HepG2 (cell line): ENCODE results near the gene IDH3G. TPM values are rescaled to one million over a fixed set of nuclear protein-coding genes. Genes with fewer than 3 reads are reported as not detected.
"Not testable (repeated sequence)": the region's sequence is repeated elsewhere in the genome, so short reads cannot be mapped to it uniquely, and the experiment has no call there.

Experiments
- ATAC-seq: fragments of 200-7000 bp; cut with Tn5 transposase; 3 replicates; pipeline ENCODE4 v1.9.1; 2020; ENCODE audit warnings: mild to moderate bottlenecking, moderate library complexity
- BruUV-seq: library from RNA; stranded (reverse); fragments of 400-500 nt; replicated peaks from 2 replicates; lab custom pipeline; 2021; lab: Mats Ljungman, UMichigan
- CTCF ChIA-PET: fragments of 300-600 bp; formaldehyde crosslinking; extraction: SDS; loops from one replicate; lab custom pipeline; 2021; ENCODE audit warnings: low total read pairs, inconsistent platforms, low intra/inter-chr PET ratio; lab: Yijun Ruan, JAX
- POLR2A ChIA-PET: fragments of 350-600 bp; sonication (Branson Sonifier 250); formaldehyde crosslinking; loops from one replicate; lab custom pipeline; 2020; ENCODE audit warnings: antibody characterized with exemption, inconsistent platforms; lab: Yijun Ruan, JAX
- DNase-seq: peaks from one replicate; pipeline ENCODE4 v3.0.0-alpha.2; 2015; ENCODE audit warnings: low spot score
- FAIRE-seq: peaks from 3 replicates; lab custom pipeline; 2011; peaks lifted over from hg19 to GRCh38; lab: Jason Lieb, UNC
- H2AFZ ChIP-seq: one replicate; pipeline ENCODE4 v1.6.1; 2011; ENCODE audit warnings: low read length, inconsistent platforms
- H3K27ac ChIP-seq: fragments of 300-600 bp; 3 replicates; pipeline ENCODE4 v1.8.0; 2011; ENCODE audit warnings: mixed run types, mild to moderate bottlenecking, mixed read lengths, low read length, inconsistent platforms; ENCODE audit not compliant: insufficient read depth; ENCODE audit errors: extremely low read length
- H3K27me3 ChIP-seq, 2 experiments: fragments of 200-600 bp in 1 of 2; 2 replicates in 1 of 2; 3 replicates in 1 of 2; pipeline versions ENCODE4 v1.6.0 to v1.8.0; 2011; ENCODE audit warnings: low read length in 2 of 2, mild to moderate bottlenecking in 2 of 2, moderate library complexity in 2 of 2, inconsistent platforms in 1 of 2; ENCODE audit not compliant: insufficient read depth in 2 of 2, control insufficient read depth in 1 of 2
- H3K36me3 ChIP-seq, 2 experiments: fragments of 200-600 bp in 1 of 2; replicated peaks in 1 of 2; 2 replicates in 1 of 2; 3 replicates in 1 of 2; pipeline versions ENCODE4 v1.5.1 to v1.8.0; 2011; ENCODE audit warnings: low read length in 2 of 2, inconsistent platforms in 1 of 2; ENCODE audit not compliant: insufficient read depth in 2 of 2, control insufficient read depth in 1 of 2
- H3K4me1 ChIP-seq: 2 replicates; pipeline ENCODE4 v1.5.1; 2012; ENCODE audit warnings: low read length, inconsistent platforms; ENCODE audit not compliant: insufficient read depth
- H3K4me2 ChIP-seq: 2 replicates; pipeline ENCODE4 v1.6.0; 2011; ENCODE audit warnings: low read depth, low read length, inconsistent platforms
- H3K4me3 ChIP-seq, 3 experiments: fragments of 200-600 bp in 1 of 3; sonication (generic), shearing (Covaris generic) in 1 of 3; replicated peaks in 1 of 3; 2 replicates each; pipeline ENCODE4 v1.5.1; 2011 to 2016; ENCODE audit warnings: low read length in 3 of 3, inconsistent platforms in 2 of 3, low read depth in 2 of 3, mild to moderate bottlenecking in 2 of 3, control low read depth in 1 of 3, mixed read lengths in 1 of 3; ENCODE audit not compliant: insufficient read depth in 1 of 3
- H3K79me2 ChIP-seq: one replicate; pipeline ENCODE4 v1.6.1; 2011; ENCODE audit warnings: low read length, inconsistent platforms; ENCODE audit not compliant: insufficient read depth
- H3K9ac ChIP-seq: 2 replicates; pipeline ENCODE4 v1.6.0; 2011; ENCODE audit warnings: mild to moderate bottlenecking, low read depth, low read length, inconsistent platforms; ENCODE audit not compliant: insufficient read depth
- H3K9me3 ChIP-seq: 2 replicates; pipeline ENCODE4 v1.5.1; 2012; ENCODE audit warnings: mild to moderate bottlenecking, low read length
- H4K20me1 ChIP-seq: 2 replicates; pipeline ENCODE4 v1.6.0; 2011; ENCODE audit warnings: inconsistent platforms, mild to moderate bottlenecking, low read length, moderate library complexity; ENCODE audit not compliant: insufficient read depth
- HNRNPUL1 ChIP-seq: fragments of 200-400 bp; formaldehyde crosslinking; IDR thresholded peaks from 2 replicates; pipeline ENCODE4 v1.6.1; 2017; ENCODE audit warnings: low read depth, mild to moderate bottlenecking, low read length, moderate library complexity
- MLXIP ChIP-seq: sonication (generic); formaldehyde crosslinking; IDR thresholded peaks from 2 replicates; pipeline ENCODE4 v1.9.0; 2021; ENCODE audit warnings: missing genetic modification reagents, borderline replicate concordance
- SAP130 ChIP-seq: IDR thresholded peaks from 2 replicates; pipeline ENCODE4 v1.6.1; 2016; ENCODE audit warnings: low read depth
- ZFP90 ChIP-seq: sonication (generic); formaldehyde crosslinking; IDR thresholded peaks from 2 replicates; pipeline ENCODE4 v1.8.0; 2022; ENCODE audit warnings: missing genetic modification reagents, mild to moderate bottlenecking, inconsistent platforms, borderline replicate concordance
- WGBS: methylation state at CpG from one replicate; pipeline ENCODE4 v1.1.6; 2017; ENCODE audit warnings: low lambda C conversion rate; 5-methylcytosine and 5-hydroxymethylcytosine counted together
- in situ Hi-C: cut with HindIII; loops from 2 replicates; pipeline ENCODE4 v1.10.0; 2017; ENCODE audit warnings: low pct_unique_long_range_greater_than_20kb; ENCODE audit not compliant: extremely low pct_ligation_motif_present
- intact Hi-C: fragments of 100-400 bp; cut with micrococcal nuclease; formaldehyde crosslinking; loops from one replicate; pipeline ENCODE4 v1.10.0; 2022; ENCODE audit not compliant: unreplicated experiment
- polyA plus RNA-seq, 8 experiments: library from polyadenylated mRNA; depleted of rRNA in 3 of 8; stranded (reverse) in 7 of 8; unstranded in 1 of 8; fragments of >200 nt; fragmentation: Illumina TruSeq in 4 of 8; extraction: Trizol in 4 of 8; gene quantifications; 2 replicates each; pipeline versions ENCODE4 v1.2.1 to v1.2.3, GENCODE V29; 2011 to 2016; ENCODE audit warnings: low read depth in 4 of 8, missing spikeins in 1 of 8, mixed read lengths in 1 of 8; ENCODE audit not compliant: insufficient read depth in 1 of 8
- total RNA-seq, 5 experiments: library from RNA; depleted of rRNA; stranded (reverse); fragments of >200 nt; fragmentation: Illumina TruSeq; extraction: Trizol; gene quantifications; 2 replicates each; pipeline ENCODE4 v1.2.3, GENCODE V29; 2016; ENCODE audit warnings: low read depth in 1 of 5

Gene IDH3G
- total and polyA plus RNA-seq, 2 of the 13 experiments (the other 11 are each of a cell fraction or from before 2014, with no cell fraction given), result 18.7 to 35.5 TPM

GRCh38 chrX:153750127-153750774, 43.9 kb downstream of the IDH3G start (continued):
- TF ChIP-seq MLXIP (CRISPR knock-in tag) (no peak), SAP130 (CRISPR knock-in tag) (peak; percentile 24; the same call in 1 of the 2 replicates), HNRNPUL1 (no peak), ZFP90 (CRISPR knock-in tag) (no peak)
- TF ChIP-seq, all 625 proteins: peak for 14

GRCh38 chrX:153749017-153749416, 45.2 kb downstream of the IDH3G start:
- H3K9ac ChIP-seq, DNase-seq, H3K9me3 ChIP-seq, FAIRE-seq, POLR2A ChIA-PET, in situ Hi-C loops, H3K27ac ChIP-seq, H3K4me2 ChIP-seq, H3K4me3 ChIP-seq, H4K20me1 ChIP-seq, ATAC-seq, CTCF ChIA-PET, H3K79me2 ChIP-seq, BruUV-seq, H3K27me3 ChIP-seq, intact Hi-C loops, H3K36me3 ChIP-seq, H2AFZ ChIP-seq: not testable (repeated sequence)
- WGBS, result 69% methylated on average over 6 of the region's 7 CpGs
- peaks cover 13% of the 10 kb centered on the region for H3K4me1 ChIP-seq

GRCh38 chrX:153746991-153747390, 47.2 kb downstream of the IDH3G start:
- intact Hi-C loops, BruUV-seq, in situ Hi-C loops, FAIRE-seq, POLR2A ChIA-PET, H2AFZ ChIP-seq, H3K27me3 ChIP-seq, CTCF ChIA-PET, H3K79me2 ChIP-seq, ATAC-seq, H3K27ac ChIP-seq, H3K4me2 ChIP-seq, H4K20me1 ChIP-seq, H3K9ac ChIP-seq, DNase-seq, H3K4me3 ChIP-seq, H3K9me3 ChIP-seq, H3K36me3 ChIP-seq: not testable (repeated sequence)
- peaks cover 13% of the 10 kb centered on the region for H3K4me1 ChIP-seq
- WGBS, result 64% methylated on average over 6 of the region's 6 CpGs
